DND-41 (cell line): ENCODE measurements around the gene TEX11.

ENCODE experiments used
- ATAC-seq: fragments of 200-7000 bp; cut with Tn5 transposase; 3 replicates; pipeline ENCODE4 v1.9.1; 2021; ENCODE audit warnings: low read depth; ENCODE audit not compliant: insufficient read depth
- DNase-seq: peaks from one replicate; pipeline ENCODE4 v3.0.0-alpha.2; 2020
- H2AFZ ChIP-seq: 2 replicates; pipeline ENCODE4 v1.6.0; 2012; ENCODE audit warnings: low read depth, low read length
- H3K27ac ChIP-seq: 2 replicates; pipeline ENCODE4 v1.5.1; 2012; ENCODE audit warnings: low read length, inconsistent platforms
- H3K27me3 ChIP-seq: fragments of 200-600 bp; sonication (generic); 2 replicates; pipeline ENCODE4 v1.6.0; 2012; ENCODE audit warnings: low read length, mild to moderate bottlenecking, inconsistent platforms; ENCODE audit not compliant: insufficient read depth, poor library complexity
- H3K36me3 ChIP-seq: 2 replicates; pipeline ENCODE4 v1.5.1; 2012; ENCODE audit warnings: low read length, inconsistent platforms; ENCODE audit not compliant: insufficient read depth
- H3K4me1 ChIP-seq: 2 replicates; pipeline ENCODE4 v1.5.1; 2012; ENCODE audit warnings: mild to moderate bottlenecking, low read length; ENCODE audit not compliant: insufficient read depth
- H3K4me2 ChIP-seq: 2 replicates; pipeline ENCODE4 v1.6.0; 2012; ENCODE audit warnings: mild to moderate bottlenecking, moderate library complexity, low read length, inconsistent platforms; ENCODE audit not compliant: insufficient read depth
- H3K4me3 ChIP-seq, 2 experiments: fragments of 200-600 bp in 1 of 2; shearing (Covaris generic) in 1 of 2; 2 replicates each; pipeline ENCODE4 v1.5.1; 2012 to 2016; ENCODE audit warnings: inconsistent platforms in 2 of 2, low read length in 2 of 2, mild to moderate bottlenecking in 2 of 2, low read depth in 1 of 2, moderate library complexity in 1 of 2
- H3K79me2 ChIP-seq: 2 replicates; pipeline ENCODE4 v1.6.0; 2012; ENCODE audit warnings: low read length, inconsistent platforms; ENCODE audit not compliant: insufficient read depth
- H3K9ac ChIP-seq: 2 replicates; pipeline ENCODE4 v1.6.0; 2012; ENCODE audit warnings: low read depth, mild to moderate bottlenecking, inconsistent platforms, low read length, moderate library complexity
- H3K9me3 ChIP-seq: 2 replicates; pipeline ENCODE4 v1.5.1; 2012; ENCODE audit warnings: low read length, moderate library complexity, mild to moderate bottlenecking, inconsistent platforms; ENCODE audit not compliant: insufficient read depth, severe bottlenecking
- H4K20me1 ChIP-seq: 2 replicates; pipeline ENCODE4 v1.6.0; 2012; ENCODE audit warnings: low read length; ENCODE audit not compliant: insufficient read depth
- CTCF ChIP-seq: IDR thresholded peaks from 2 replicates; pipeline ENCODE4 v1.5.1; 2012; ENCODE audit warnings: borderline replicate concordance, low read length, moderate library complexity, mild to moderate bottlenecking; ENCODE audit not compliant: poor library complexity, severe bottlenecking; ENCODE audit errors: extremely low read depth
- EZH2 ChIP-seq: IDR thresholded peaks from 3 replicates; pipeline ENCODE4 v1.6.1; 2012; ENCODE audit warnings: borderline replicate concordance, low read depth, mild to moderate bottlenecking, moderate library complexity, low read length, inconsistent platforms; ENCODE audit not compliant: severe bottlenecking

TEX11 gene

GRCh38 chrX:70485466-70485865 lies 423.0 kb downstream of the TEX11 start:
- H3K27me3 ChIP-seq = no peaks in the 10 kb centered on the region
- H4K20me1 ChIP-seq = no peaks in the 10 kb centered on the region
- no peaks in the 10 kb centered on the region for H3K79me2 ChIP-seq
- DNase-seq (no peak), ATAC-seq (no peak)
- TF ChIP-seq CTCF = no peak
- TF ChIP-seq EZH2 = no peak
- H2AFZ ChIP-seq = no peak overlapping the region
- H3K4me2 ChIP-seq = no peak overlapping the region
- no peak overlapping the region for H3K27ac ChIP-seq
- H3K4me3 ChIP-seq = no peak overlapping the region
- no peak overlapping the region for H3K9ac ChIP-seq
- no peaks in the 10 kb centered on the region for H3K9me3 ChIP-seq
- H3K4me1 ChIP-seq = no peaks in the 10 kb centered on the region
- H3K36me3 ChIP-seq = no peaks in the 10 kb centered on the region

- Histone ChIP-seq H3K27me3 (no peaks in the 10 kb centered on the region), H3K36me3 (no peaks in the 10 kb centered on the region), H3K4me1 (no peaks in the 10 kb centered on the region), H3K4me2 (no peak overlapping the region), H3K79me2 (no peaks in the 10 kb centered on the region), H3K4me3 (no peak overlapping the region), H3K9me3 (no peaks in the 10 kb centered on the region), H3K9ac (no peak overlapping the region), H3K27ac (no peak overlapping the region), H4K20me1 (no peaks in the 10 kb centered on the region), H2AFZ (no peak overlapping the region)
- TF ChIP-seq EZH2 = no peak
- no peak for TF ChIP-seq CTCF
- DNase-seq = no peak
- no peak for ATAC-seq
Observed at GRCh38 chrX:70482300-70482699, 426.2 kb downstream of the TEX11 start.

- Histone ChIP-seq H4K20me1 (no peaks in the 10 kb centered on the region), H2AFZ (no peak overlapping the region), H3K79me2 (no peaks in the 10 kb centered on the region), H3K4me1 (no peaks in the 10 kb centered on the region), H3K27ac (no peak overlapping the region), H3K4me2 (no peak overlapping the region), H3K36me3 (no peaks in the 10 kb centered on the region), H3K9me3 (no peaks in the 10 kb centered on the region), H3K27me3 (no peaks in the 10 kb centered on the region), H3K9ac (no peak overlapping the region), H3K4me3 (no peak overlapping the region)
- no peak for ATAC-seq
- no peak for DNase-seq
- TF ChIP-seq EZH2 (no peak), CTCF (no peak)
Observed at GRCh38 chrX:70481471-70482270, 426.8 kb downstream of the TEX11 start.

GRCh38 chrX:70480660-70481018 lies 427.9 kb downstream of the TEX11 start:
- Histone ChIP-seq H4K20me1 (no peaks in the 10 kb centered on the region), H3K36me3 (no peaks in the 10 kb centered on the region)

More at GRCh38 chrX:70480660-70481018, 427.9 kb downstream of the TEX11 start:
- Histone ChIP-seq H3K4me2 (no peak overlapping the region), H3K9me3 (no peaks in the 10 kb centered on the region), H3K79me2 (no peaks in the 10 kb centered on the region), H3K4me3 (no peak overlapping the region), H3K27ac (no peak overlapping the region), H3K9ac (no peak overlapping the region), H3K4me1 (no peaks in the 10 kb centered on the region; the same call in 1 of the 2 replicates), H3K27me3 (no peaks in the 10 kb centered on the region), H2AFZ (no peak overlapping the region)
- TF ChIP-seq EZH2 (no peak), CTCF (no peak)
- ATAC-seq (no peak), DNase-seq (no peak)
